NCI-H748 (cell line): ENCODE data around the gene PEX14.

Source experiments
- DNase-seq: peaks from one replicate; lab custom pipeline; 2025; ENCODE audit not compliant: unreplicated experiment; lab: John Stamatoyannopoulos, UW

PEX14 gene

GRCh38 chr1:10592373-10592772 lies 117.6 kb downstream of the PEX14 start:
- DNase-seq = no peak

- no peak for DNase-seq
Measured at GRCh38 chr1:10593750-10594149, 119.0 kb downstream of the PEX14 start.

- DNase-seq = no peak
Measured at GRCh38 chr1:10594595-10595223, 120.0 kb downstream of the PEX14 start.

GRCh38 chr1:10596780-10597179 lies 122.0 kb downstream of the PEX14 start:
- DNase-seq = no peak

- DNase-seq = peak; percentile 25
Measured at GRCh38 chr1:10597492-10598388, 123.0 kb downstream of the PEX14 start.

GRCh38 chr1:10598389-10598702 lies 123.6 kb downstream of the PEX14 start:
- peak; percentile 28 for DNase-seq

GRCh38 chr1:10599194-10599861 lies 124.6 kb downstream of the PEX14 start:
- no peak for DNase-seq

- DNase-seq = no peak
Measured at GRCh38 chr1:10601342-10602070, 126.8 kb downstream of the PEX14 start.

GRCh38 chr1:10602936-10603335 lies 128.2 kb downstream of the PEX14 start:
- DNase-seq = no peak

GRCh38 chr1:10604966-10605365 lies 130.2 kb downstream of the PEX14 start:
- no peak for DNase-seq

- no peak for DNase-seq
Measured at GRCh38 chr1:10606064-10606463, 131.3 kb downstream of the PEX14 start.

- no peak for DNase-seq
Measured at GRCh38 chr1:10607228-10607627, 132.5 kb downstream of the PEX14 start.

- DNase-seq = no peak
Measured at GRCh38 chr1:10608690-10609089, 133.9 kb downstream of the PEX14 start.

GRCh38 chr1:10610901-10611600 lies 136.3 kb downstream of the PEX14 start:
- no peak for DNase-seq

GRCh38 chr1:10612436-10613160 lies 137.8 kb downstream of the PEX14 start:
- DNase-seq = no peak

- DNase-seq = no peak
Measured at GRCh38 chr1:10613340-10613739, 138.6 kb downstream of the PEX14 start.

- no peak for DNase-seq
Measured at GRCh38 chr1:10613861-10614260, 139.1 kb downstream of the PEX14 start.

- no peak for DNase-seq
Measured at GRCh38 chr1:10614377-10615225, 139.9 kb downstream of the PEX14 start.

GRCh38 chr1:10615332-10615731 lies 140.6 kb downstream of the PEX14 start:
- no peak for DNase-seq
